GM12891 (cell line): ENCODE data around the gene KIF1A.

Experiments
- DNase-seq: peaks from one replicate; pipeline ENCODE4 v3.0.0; 2011; ENCODE audit warnings: low spot score; ENCODE audit not compliant: insufficient read length
- FAIRE-seq: peaks from 2 replicates; lab custom pipeline; 2011; peaks lifted over from hg19 to GRCh38; lab: Jason Lieb, UNC
- PAX5 ChIP-seq: IDR thresholded peaks from 2 replicates; pipeline ENCODE4 v1.6.1; 2011; ENCODE audit warnings: low read length, moderate library complexity, mild to moderate bottlenecking; ENCODE audit not compliant: insufficient read depth, severe bottlenecking
- POLR2A ChIP-seq: IDR thresholded peaks from 2 replicates; pipeline ENCODE4 v1.6.1; 2011; ENCODE audit warnings: low read depth, low read length, control low read depth
- POLR2AphosphoS5 ChIP-seq: IDR thresholded peaks from 2 replicates; pipeline ENCODE4 v1.6.1; 2011; ENCODE audit warnings: low read depth, low read length, control low read depth
- POU2F2 ChIP-seq: IDR thresholded peaks from 2 replicates; pipeline ENCODE4 v1.6.1; 2011; ENCODE audit warnings: low read depth, mild to moderate bottlenecking, control low read depth, low read length, moderate library complexity
- SPI1 ChIP-seq: IDR thresholded peaks from 2 replicates; pipeline ENCODE4 v1.6.1; 2011; ENCODE audit warnings: low read depth, low read length, control low read depth
- TAF1 ChIP-seq: IDR thresholded peaks from 2 replicates; pipeline ENCODE4 v1.6.1; 2011; ENCODE audit warnings: low read depth, low read length, control low read depth

KIF1A gene

DNA sequence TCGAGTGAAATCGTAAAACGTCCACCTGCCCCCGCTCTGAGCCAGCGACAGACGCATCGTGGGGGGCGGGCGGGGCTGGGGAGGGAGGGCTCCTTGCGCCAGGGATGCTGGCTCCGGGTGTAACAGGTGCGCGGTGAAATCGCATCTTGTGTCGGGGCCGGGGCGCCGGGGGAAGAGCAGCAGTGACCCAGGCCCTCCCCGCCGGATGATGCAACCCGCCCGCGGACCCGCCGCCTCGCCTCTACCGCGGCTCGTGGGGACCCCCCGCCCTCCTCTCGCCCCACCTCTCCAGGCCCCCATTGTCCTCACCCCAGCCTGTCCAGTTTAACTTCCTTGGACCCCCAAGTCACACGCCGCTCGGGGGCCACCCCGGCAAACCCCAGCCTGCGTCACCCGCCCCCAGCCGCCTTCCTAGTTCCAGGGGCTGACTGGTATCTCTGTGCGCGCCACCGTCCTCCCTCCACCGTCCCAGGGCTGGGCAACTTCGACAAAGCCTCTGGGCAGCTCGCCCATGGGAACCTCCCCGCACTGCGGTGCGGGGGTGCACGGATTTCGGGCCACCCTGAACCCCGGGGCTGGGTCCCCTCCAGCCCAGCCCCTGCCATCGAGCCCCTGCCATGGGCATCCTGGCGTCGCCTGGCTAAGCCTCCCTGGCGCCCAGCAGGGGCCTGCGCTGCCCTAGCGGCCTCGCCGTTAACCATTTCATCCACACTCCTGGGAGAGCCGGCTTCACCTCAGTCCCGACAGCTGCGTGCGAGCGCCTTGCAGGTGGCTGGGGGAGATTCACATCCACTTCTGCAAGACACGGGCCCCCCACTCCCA is 799 bp upstream of the KIF1A start:
- DNase-seq (no peak), FAIRE-seq (no peak)
- TF ChIP-seq POLR2A (no peak), POU2F2 (no peak), PAX5 (no peak), POLR2AphosphoS5 (no peak), TAF1 (no peak), SPI1 (no peak)

DNA sequence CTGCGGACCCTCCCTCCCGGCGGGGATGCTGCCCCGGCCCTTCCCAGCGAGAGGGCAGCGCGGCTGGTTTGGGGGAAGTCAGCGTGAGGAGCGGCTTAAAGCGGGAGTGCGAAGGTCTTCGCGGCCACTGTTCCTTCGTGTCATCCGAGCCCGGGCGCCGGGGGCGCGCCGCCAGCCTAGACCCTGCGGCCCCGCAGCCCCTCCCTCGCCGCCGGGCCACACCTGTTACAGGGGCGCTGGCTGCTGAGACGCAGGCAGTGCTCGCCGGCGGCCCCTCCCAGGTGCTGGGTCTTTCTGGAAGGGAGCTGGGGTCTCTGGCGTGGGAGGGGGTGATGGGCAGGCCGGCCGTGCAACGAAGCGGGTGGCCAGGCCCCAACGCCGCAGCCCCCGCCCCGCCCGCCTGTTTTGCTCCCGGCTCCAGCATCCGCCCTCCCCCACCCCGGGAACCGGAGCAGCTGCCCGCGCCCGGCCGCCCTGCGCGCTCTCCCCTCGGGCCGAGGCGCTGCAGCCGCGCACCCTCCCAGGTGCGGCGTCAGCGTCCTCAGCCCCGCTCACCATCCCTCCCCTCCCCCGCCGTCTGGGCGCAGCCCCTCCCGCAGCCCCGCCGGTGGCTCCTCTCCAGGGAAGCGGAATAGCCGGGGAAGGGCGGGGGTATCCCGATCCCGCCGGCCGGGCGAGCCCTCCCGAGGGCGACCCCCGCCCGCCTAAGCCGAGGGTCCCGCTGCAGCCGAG is 727 bp downstream of the KIF1A start:
- FAIRE-seq (no peak), DNase-seq (no peak)

DNA sequence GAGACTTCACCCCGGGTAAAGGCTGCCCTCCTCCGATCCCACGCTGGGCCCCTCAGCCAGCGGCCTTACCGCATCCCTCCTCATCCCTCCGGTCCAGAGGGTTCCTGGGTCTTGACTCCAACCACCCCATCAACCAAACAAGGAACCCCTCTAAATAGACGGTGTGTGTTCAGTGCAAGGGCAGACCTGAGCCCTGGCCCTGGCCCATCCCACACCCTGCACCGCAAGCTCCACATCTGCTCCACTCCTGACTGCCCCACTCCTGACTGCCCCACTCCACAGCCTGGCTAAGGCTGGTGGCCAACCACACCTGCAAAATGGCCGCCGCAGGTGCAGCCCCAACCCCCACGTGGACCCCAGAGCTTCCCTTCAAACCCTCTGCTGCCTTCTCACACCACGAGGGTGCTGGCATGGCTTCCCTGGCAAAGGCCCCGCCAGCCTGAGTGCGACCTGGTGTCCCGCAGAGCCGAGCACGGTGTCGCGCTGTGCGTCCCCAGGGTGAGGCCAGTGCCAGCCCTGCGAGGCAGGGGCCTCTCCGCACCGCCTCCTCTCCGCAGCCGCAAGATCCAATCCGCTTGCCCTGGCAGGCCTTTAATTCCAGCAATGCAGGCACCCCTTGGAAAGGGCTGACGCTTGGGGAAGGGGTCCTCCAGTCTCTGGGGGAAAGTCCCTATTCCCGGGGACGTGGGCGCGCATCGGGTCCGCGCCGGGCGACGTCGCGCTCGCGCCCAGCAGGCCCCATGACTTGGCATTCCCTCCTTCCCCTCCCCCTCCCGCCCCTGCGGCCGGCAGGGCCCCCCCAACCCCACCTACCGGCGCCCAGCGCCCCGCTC is 1.5 kb downstream of the KIF1A start:
- DNase-seq: no peak
- TF ChIP-seq POLR2A (no peak), TAF1 (no peak), POU2F2 (no peak), POLR2AphosphoS5 (no peak), PAX5 (no peak), SPI1 (no peak)
- FAIRE-seq: no peak

More for the DNA sequence above, 727 bp downstream of the KIF1A start:
- TF ChIP-seq SPI1: no peak
- no peak for TF ChIP-seq POU2F2
- TF ChIP-seq POLR2AphosphoS5: no peak
- TF ChIP-seq TAF1: no peak
- no peak for TF ChIP-seq PAX5
- TF ChIP-seq POLR2A: no peak

GRCh38 chr2:240817496-240818292 is 2.3 kb downstream of the KIF1A start:
- no peak for TF ChIP-seq PAX5
- no peak for TF ChIP-seq POLR2AphosphoS5
- TF ChIP-seq TAF1: no peak
- TF ChIP-seq SPI1: no peak
- TF ChIP-seq POU2F2: no peak
- no peak for TF ChIP-seq POLR2A
- FAIRE-seq: no peak

GRCh38 chr2:240816584-240817495 is 3.2 kb downstream of the KIF1A start:
- TF ChIP-seq PAX5 (no peak), POLR2AphosphoS5 (no peak), POU2F2 (no peak), SPI1 (no peak), TAF1 (no peak), POLR2A (no peak)
- DNase-seq: no peak
- no peak for FAIRE-seq

More at GRCh38 chr2:240817496-240818292, 2.3 kb downstream of the KIF1A start:
- no peak for DNase-seq

GRCh38 chr2:240815761-240816583 is 4.0 kb downstream of the KIF1A start:
- TF ChIP-seq SPI1 (no peak), TAF1 (no peak), POLR2AphosphoS5 (no peak), POU2F2 (no peak)
- DNase-seq: no peak
- peak; percentile 59 for FAIRE-seq

- DNase-seq: no peak
- no peak for TF ChIP-seq PAX5
- TF ChIP-seq TAF1: no peak
- TF ChIP-seq POLR2A: no peak
- no peak for TF ChIP-seq SPI1
- TF ChIP-seq POLR2AphosphoS5: no peak
- no peak for TF ChIP-seq POU2F2
- FAIRE-seq: no peak
Observed at GRCh38 chr2:240814946-240815760, 4.9 kb downstream of the KIF1A start.
